HEK293 (cell line): ENCODE results near the gene OR2M5.

Experiments used
- CTCF ChIA-PET: fragments of 350-600 bp; formaldehyde crosslinking; extraction: SDS; loops from one replicate; lab custom pipeline; 2021; ENCODE audit warnings: antibody characterized with exemption; lab: Yijun Ruan, JAX
- POLR2A ChIA-PET: fragments of 300-600 bp; formaldehyde crosslinking; extraction: SDS; loops from one replicate; lab custom pipeline; 2020; ENCODE audit warnings: antibody characterized with exemption, inconsistent platforms; lab: Yijun Ruan, JAX
- H3K27ac ChIP-seq: fragments of 200-500 bp; sonication (Bioruptor generic); 2 replicates; pipeline ENCODE4 v1.5.1; 2014; ENCODE audit warnings: low read depth, low read length, control low read depth, inconsistent platforms; ENCODE audit errors: extremely low read depth
- H3K36me3 ChIP-seq, 2 experiments: fragments of 200-500 bp in 1 of 2; sonication (Bioruptor generic) in 1 of 2; 1 replicate in 1 of 2; 2 replicates in 1 of 2; pipeline ENCODE4 v1.5.1; 2014 to 2017; ENCODE audit warnings: inconsistent platforms in 2 of 2, low read length in 2 of 2; ENCODE audit not compliant: control insufficient read depth in 2 of 2, insufficient read depth in 1 of 2
- H3K4me1 ChIP-seq: fragments of 200-500 bp; sonication (Bioruptor generic); 2 replicates; pipeline ENCODE4 v1.5.1; 2014; ENCODE audit warnings: mild to moderate bottlenecking, low read length, inconsistent platforms; ENCODE audit not compliant: control insufficient read depth, insufficient read depth
- H3K4me3 ChIP-seq: 2 replicates; pipeline ENCODE4 v1.5.1; 2011; ENCODE audit warnings: low read depth, mild to moderate bottlenecking, control low read depth, low read length, moderate library complexity
- H3K9me3 ChIP-seq: fragments of 200-500 bp; sonication (Bioruptor generic); 2 replicates; pipeline ENCODE4 v1.5.1; 2014; ENCODE audit warnings: low read depth, low read length, inconsistent platforms; ENCODE audit not compliant: control insufficient read depth, insufficient read depth
- HOXA7 ChIP-seq: sonication (generic); formaldehyde crosslinking; IDR thresholded peaks from 2 replicates; pipeline ENCODE4 v1.8.1; 2022; ENCODE audit warnings: missing genetic modification reagents, borderline replicate concordance
- IKZF3 ChIP-seq: fragments of 450-650 bp; IDR thresholded peaks from 2 replicates; pipeline ENCODE4 v1.5.0; 2018; ENCODE audit warnings: missing biosample characterization, mild to moderate bottlenecking, missing genetic modification characterization, moderate library complexity
- RBAK ChIP-seq: fragments of 450-650 bp; formaldehyde crosslinking; IDR thresholded peaks from 2 replicates; pipeline ENCODE4 v1.5.1; 2016; ENCODE audit warnings: missing biosample characterization, missing genetic modification characterization
- SCRT1 ChIP-seq: fragments of 450-650 bp; formaldehyde crosslinking; IDR thresholded peaks from 2 replicates; pipeline ENCODE4 v1.5.1; 2016; ENCODE audit warnings: missing biosample characterization, missing genetic modification characterization, borderline replicate concordance
- SP7 ChIP-seq: fragments of 450-650 bp; formaldehyde crosslinking; IDR thresholded peaks from 2 replicates; pipeline ENCODE4 v1.5.1; 2016; ENCODE audit warnings: missing biosample characterization, missing genetic modification characterization
- ZEB2 ChIP-seq: fragments of 450-650 bp; formaldehyde crosslinking; IDR thresholded peaks from 2 replicates; pipeline ENCODE4 v1.5.1; 2016; ENCODE audit warnings: missing biosample characterization, missing genetic modification characterization
- ZNF211 ChIP-seq: fragments of 450-650 bp; formaldehyde crosslinking; IDR thresholded peaks from 2 replicates; pipeline ENCODE4 v1.5.1; 2016; ENCODE audit warnings: low read depth, missing biosample characterization, missing genetic modification characterization
- ZNF354C ChIP-seq: fragments of 450-650 bp; formaldehyde crosslinking; IDR thresholded peaks from 2 replicates; pipeline ENCODE4 v1.5.1; 2016; ENCODE audit warnings: missing biosample characterization, missing genetic modification characterization, low read depth, borderline replicate concordance
- ZNF416 ChIP-seq: fragments of 450-650 bp; formaldehyde crosslinking; IDR thresholded peaks from 2 replicates; pipeline ENCODE4 v1.5.1; 2016; ENCODE audit warnings: missing biosample characterization, missing genetic modification characterization
- ZNF433 ChIP-seq: fragments of 450-650 bp; formaldehyde crosslinking; IDR thresholded peaks from 2 replicates; pipeline ENCODE4 v1.5.1; 2016; ENCODE audit warnings: missing biosample characterization, missing genetic modification characterization, low read depth
- ZNF530 ChIP-seq: fragments of 450-650 bp; formaldehyde crosslinking; IDR thresholded peaks from 2 replicates; pipeline ENCODE4 v1.5.1; 2016; ENCODE audit warnings: low read depth, missing biosample characterization, missing genetic modification characterization
- ZNF555 ChIP-seq: fragments of 450-650 bp; formaldehyde crosslinking; conservative IDR thresholded peaks from 2 replicates; pipeline ENCODE4 v1.5.1; 2017; ENCODE audit warnings: missing biosample characterization, mild to moderate bottlenecking, missing genetic modification characterization, inconsistent platforms
- ZNF658 ChIP-seq: fragments of 450-650 bp; formaldehyde crosslinking; IDR thresholded peaks from 2 replicates; pipeline ENCODE4; 2016; ENCODE audit warnings: missing biosample characterization, missing genetic modification characterization
- ZNF670 ChIP-seq: fragments of 450-650 bp; formaldehyde crosslinking; IDR thresholded peaks from 2 replicates; pipeline ENCODE4 v1.5.1; 2016; ENCODE audit warnings: missing biosample characterization, missing genetic modification characterization, low read depth
- ZNF768 ChIP-seq: fragments of 450-650 bp; formaldehyde crosslinking; IDR thresholded peaks from 2 replicates; pipeline ENCODE4 v1.5.1; 2018; ENCODE audit warnings: missing biosample characterization, mild to moderate bottlenecking, missing genetic modification characterization
- ZNF777 ChIP-seq: fragments of 450-650 bp; formaldehyde crosslinking; IDR thresholded peaks from 2 replicates; pipeline ENCODE4 v1.5.1; 2017; ENCODE audit warnings: missing biosample characterization, missing genetic modification characterization, borderline replicate concordance
- ZNF843 ChIP-seq: fragments of 450-650 bp; formaldehyde crosslinking; IDR thresholded peaks from 2 replicates; pipeline ENCODE4 v1.5.1; 2016; ENCODE audit warnings: missing biosample characterization, missing genetic modification characterization
- TF ChIP-seq, protein P1 (sequence below): fragments of 450-650 bp; formaldehyde crosslinking; IDR thresholded peaks from 2 replicates; pipeline ENCODE4 v1.5.1; 2016; ENCODE audit warnings: missing biosample characterization, missing genetic modification characterization
- TF ChIP-seq, protein P2 (sequence below): fragments of 450-650 bp; formaldehyde crosslinking; IDR thresholded peaks from 2 replicates; pipeline ENCODE4 v1.5.1; 2016; ENCODE audit warnings: missing biosample characterization, missing genetic modification characterization
- TF ChIP-seq, protein P3 (sequence below): fragments of 450-650 bp; formaldehyde crosslinking; IDR thresholded peaks from 2 replicates; pipeline ENCODE4 v1.5.1; 2016; ENCODE audit warnings: missing biosample characterization, missing genetic modification characterization
- TF ChIP-seq, protein P4 (sequence below): fragments of 450-650 bp; formaldehyde crosslinking; optimal IDR thresholded peaks from 2 replicates; pipeline ENCODE3; 2016; ENCODE audit warnings: missing biosample characterization, mild to moderate bottlenecking, missing genetic modification characterization
- TF ChIP-seq, protein P5 (sequence below): fragments of 450-650 bp; formaldehyde crosslinking; IDR thresholded peaks from 2 replicates; pipeline ENCODE4 v1.5.1; 2017; ENCODE audit warnings: missing biosample characterization, missing genetic modification characterization

OR2M5 gene, protein sequence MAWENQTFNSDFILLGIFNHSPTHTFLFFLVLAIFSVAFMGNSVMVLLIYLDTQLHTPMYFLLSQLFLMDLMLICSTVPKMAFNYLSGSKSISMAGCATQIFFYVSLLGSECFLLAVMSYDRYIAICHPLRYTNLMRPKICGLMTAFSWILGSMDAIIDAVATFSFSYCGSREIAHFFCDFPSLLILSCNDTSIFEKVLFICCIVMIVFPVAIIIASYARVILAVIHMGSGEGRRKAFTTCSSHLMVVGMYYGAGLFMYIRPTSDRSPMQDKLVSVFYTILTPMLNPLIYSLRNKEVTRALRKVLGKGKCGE

DNA sequence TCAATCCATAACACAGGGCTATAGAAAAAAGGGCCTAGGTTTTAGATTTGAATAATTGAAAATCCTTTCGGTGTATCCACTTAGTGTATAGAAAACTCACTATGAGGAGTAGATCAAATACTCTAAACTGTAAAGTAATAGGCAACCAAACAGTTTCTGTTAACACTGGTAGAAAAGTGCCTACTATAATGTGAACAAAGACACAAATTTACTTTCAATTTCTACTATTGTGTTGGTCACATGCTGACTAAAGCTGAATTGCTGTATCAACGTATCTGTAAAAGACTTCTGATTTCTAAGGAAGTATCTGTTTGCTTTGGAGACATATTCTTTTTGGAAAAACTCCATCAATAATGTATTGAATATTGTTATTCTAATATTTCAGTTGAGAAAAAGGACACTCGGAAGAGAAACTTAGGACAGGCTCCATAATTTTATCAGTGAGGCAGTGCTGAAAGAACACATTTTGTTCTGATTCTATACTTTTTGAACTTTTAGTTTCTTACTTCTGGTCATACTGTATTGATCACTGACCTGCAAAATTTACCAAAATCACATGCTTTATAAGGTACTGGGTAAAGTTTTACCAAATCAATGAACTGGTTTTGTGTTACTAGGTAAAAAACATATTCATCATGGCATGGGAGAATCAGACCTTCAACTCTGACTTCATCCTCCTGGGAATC is at the start of gene OR2M5:
OR2M5 (plus strand) TSS at position 636 of the 686 bp plus-strand sequence; CDS start at position 636, 0 bp downstream.
- H3K9me3 ChIP-seq = no peaks in the 10 kb centered on the region
- no peaks in the 10 kb centered on the region for H3K36me3 ChIP-seq
- CTCF ChIA-PET = no interaction called here
- POLR2A ChIA-PET = no interaction called here
- H3K27ac ChIP-seq = no peak within 1 kb of the TSS
- no peaks in the 10 kb centered on the region for H3K4me1 ChIP-seq
- no peak within 1 kb of the TSS for H3K4me3 ChIP-seq
- TF ChIP-seq ZNF211 (tag by site-specific recombination) (no peak), ZNF433 (tag by site-specific recombination) (no peak), IKZF3 (tag by site-specific recombination) (no peak)
- TF ChIP-seq, protein P1, sequence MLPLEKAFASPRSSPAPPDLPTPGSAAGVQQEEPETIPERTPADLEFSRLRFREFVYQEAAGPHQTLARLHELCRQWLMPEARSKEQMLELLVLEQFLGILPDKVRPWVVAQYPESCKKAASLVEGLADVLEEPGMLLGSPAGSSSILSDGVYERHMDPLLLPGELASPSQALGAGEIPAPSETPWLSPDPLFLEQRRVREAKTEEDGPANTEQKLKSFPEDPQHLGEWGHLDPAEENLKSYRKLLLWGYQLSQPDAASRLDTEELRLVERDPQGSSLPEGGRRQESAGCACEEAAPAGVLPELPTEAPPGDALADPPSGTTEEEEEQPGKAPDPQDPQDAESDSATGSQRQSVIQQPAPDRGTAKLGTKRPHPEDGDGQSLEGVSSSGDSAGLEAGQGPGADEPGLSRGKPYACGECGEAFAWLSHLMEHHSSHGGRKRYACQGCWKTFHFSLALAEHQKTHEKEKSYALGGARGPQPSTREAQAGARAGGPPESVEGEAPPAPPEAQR (tag by site-specific recombination) = no peak
- TF ChIP-seq, protein P2, sequence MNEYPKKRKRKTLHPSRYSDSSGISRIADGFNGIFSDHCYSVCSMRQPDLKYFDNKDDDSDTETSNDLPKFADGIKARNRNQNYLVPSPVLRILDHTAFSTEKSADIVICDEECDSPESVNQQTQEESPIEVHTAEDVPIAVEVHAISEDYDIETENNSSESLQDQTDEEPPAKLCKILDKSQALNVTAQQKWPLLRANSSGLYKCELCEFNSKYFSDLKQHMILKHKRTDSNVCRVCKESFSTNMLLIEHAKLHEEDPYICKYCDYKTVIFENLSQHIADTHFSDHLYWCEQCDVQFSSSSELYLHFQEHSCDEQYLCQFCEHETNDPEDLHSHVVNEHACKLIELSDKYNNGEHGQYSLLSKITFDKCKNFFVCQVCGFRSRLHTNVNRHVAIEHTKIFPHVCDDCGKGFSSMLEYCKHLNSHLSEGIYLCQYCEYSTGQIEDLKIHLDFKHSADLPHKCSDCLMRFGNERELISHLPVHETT (tag by site-specific recombination) = no peak
- TF ChIP-seq, all 188 proteins: peak for 0

DNA sequence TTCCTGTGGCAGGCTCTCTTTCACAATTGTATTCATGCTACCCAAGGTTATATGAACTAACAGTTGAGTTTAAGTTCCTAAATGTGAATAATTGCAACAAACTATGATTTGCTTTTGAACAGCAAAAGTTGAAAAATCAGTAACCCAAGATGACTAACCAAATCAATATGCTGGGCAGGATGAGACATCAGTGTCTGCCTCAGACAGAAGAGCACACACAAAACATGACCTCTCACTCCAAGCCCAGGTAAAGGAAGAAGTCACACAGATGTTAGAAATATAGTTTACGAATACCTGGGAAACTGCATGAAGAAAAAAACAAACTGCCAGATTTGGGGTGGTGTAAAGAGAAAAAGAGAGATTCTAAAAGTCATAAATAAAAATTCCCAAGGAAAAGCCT is 46.4 kb upstream of the OR2M5 start:
- H3K9me3 ChIP-seq = no peaks in the 10 kb centered on the region
- H3K4me1 ChIP-seq = no peaks in the 10 kb centered on the region
- no peak overlapping the region for H3K4me3 ChIP-seq
- H3K27ac ChIP-seq = no peak overlapping the region
- POLR2A ChIA-PET = no interaction called here
- no peaks in the 10 kb centered on the region for H3K36me3 ChIP-seq
- TF ChIP-seq RBAK (tag by site-specific recombination) = no peak
- TF ChIP-seq, protein P3, sequence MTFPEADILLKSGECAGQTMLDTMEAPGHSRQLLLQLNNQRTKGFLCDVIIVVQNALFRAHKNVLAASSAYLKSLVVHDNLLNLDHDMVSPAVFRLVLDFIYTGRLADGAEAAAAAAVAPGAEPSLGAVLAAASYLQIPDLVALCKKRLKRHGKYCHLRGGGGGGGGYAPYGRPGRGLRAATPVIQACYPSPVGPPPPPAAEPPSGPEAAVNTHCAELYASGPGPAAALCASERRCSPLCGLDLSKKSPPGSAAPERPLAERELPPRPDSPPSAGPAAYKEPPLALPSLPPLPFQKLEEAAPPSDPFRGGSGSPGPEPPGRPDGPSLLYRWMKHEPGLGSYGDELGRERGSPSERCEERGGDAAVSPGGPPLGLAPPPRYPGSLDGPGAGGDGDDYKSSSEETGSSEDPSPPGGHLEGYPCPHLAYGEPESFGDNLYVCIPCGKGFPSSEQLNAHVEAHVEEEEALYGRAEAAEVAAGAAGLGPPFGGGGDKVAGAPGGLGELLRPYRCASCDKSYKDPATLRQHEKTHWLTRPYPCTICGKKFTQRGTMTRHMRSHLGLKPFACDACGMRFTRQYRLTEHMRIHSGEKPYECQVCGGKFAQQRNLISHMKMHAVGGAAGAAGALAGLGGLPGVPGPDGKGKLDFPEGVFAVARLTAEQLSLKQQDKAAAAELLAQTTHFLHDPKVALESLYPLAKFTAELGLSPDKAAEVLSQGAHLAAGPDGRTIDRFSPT (tag by site-specific recombination) = no peak
- TF ChIP-seq ZEB2 = no peak
- TF ChIP-seq ZNF658 = no peak
- TF ChIP-seq ZNF670 (tag by site-specific recombination) = no peak
- TF ChIP-seq ZNF777 (tag by site-specific recombination) = no peak
- TF ChIP-seq ZNF768 (tag by site-specific recombination) = no peak
- no peak for TF ChIP-seq HOXA7
- no peak for TF ChIP-seq ZNF416 (tag by site-specific recombination)
- CTCF ChIA-PET = no interaction called here

DNA sequence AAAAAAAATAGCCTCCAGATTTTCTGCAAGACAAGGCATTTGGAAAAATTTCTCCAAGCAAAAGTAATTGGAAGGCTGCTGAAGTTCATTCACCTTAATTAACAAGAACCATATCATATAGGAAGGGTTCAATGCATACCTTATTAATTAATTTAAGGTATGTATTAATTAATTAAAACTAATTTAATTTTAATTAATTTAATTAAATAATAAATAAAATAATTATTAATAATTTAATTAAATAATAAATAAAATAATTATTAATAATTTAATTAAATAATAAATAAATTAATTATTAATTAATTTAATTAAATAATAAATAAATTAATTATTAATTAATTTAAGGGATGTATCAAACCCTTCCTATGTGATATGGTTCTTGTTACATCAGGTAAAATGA is 42.1 kb upstream of the OR2M5 start:
- CTCF ChIA-PET = no interaction called here
- H3K4me1 ChIP-seq = no peaks in the 10 kb centered on the region
- no peak overlapping the region for H3K4me3 ChIP-seq
- H3K9me3 ChIP-seq = no peaks in the 10 kb centered on the region
- no peaks in the 10 kb centered on the region for H3K36me3 ChIP-seq
- POLR2A ChIA-PET = no interaction called here
- TF ChIP-seq, protein P4, sequence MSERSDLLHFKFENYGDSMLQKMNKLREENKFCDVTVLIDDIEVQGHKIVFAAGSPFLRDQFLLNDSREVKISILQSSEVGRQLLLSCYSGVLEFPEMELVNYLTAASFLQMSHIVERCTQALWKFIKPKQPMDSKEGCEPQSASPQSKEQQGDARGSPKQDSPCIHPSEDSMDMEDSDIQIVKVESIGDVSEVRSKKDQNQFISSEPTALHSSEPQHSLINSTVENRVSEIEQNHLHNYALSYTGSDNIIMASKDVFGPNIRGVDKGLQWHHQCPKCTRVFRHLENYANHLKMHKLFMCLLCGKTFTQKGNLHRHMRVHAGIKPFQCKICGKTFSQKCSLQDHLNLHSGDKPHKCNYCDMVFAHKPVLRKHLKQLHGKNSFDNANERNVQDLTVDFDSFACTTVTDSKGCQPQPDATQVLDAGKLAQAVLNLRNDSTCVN (tag by site-specific recombination) = no peak
- no peak for TF ChIP-seq SP7 (tag by site-specific recombination)
- TF ChIP-seq, protein P2 (tag by site-specific recombination) = no peak
- no peak for TF ChIP-seq ZNF843 (tag by site-specific recombination)
- TF ChIP-seq, protein P5, sequence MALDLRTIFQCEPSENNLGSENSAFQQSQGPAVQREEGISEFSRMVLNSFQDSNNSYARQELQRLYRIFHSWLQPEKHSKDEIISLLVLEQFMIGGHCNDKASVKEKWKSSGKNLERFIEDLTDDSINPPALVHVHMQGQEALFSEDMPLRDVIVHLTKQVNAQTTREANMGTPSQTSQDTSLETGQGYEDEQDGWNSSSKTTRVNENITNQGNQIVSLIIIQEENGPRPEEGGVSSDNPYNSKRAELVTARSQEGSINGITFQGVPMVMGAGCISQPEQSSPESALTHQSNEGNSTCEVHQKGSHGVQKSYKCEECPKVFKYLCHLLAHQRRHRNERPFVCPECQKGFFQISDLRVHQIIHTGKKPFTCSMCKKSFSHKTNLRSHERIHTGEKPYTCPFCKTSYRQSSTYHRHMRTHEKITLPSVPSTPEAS (tag by site-specific recombination) = no peak
- TF ChIP-seq ZNF530 (tag by site-specific recombination) = no peak
- TF ChIP-seq ZNF354C = no peak
- TF ChIP-seq ZNF555 = no peak
- TF ChIP-seq SCRT1 (tag by site-specific recombination) = no peak
- no peak overlapping the region for H3K27ac ChIP-seq
